Chondrocyte (in vitro differentiated cells): ENCODE measurements around the gene PRCD. TPM values are rescaled to one million over a fixed set of nuclear protein-coding genes. Genes with fewer than 3 reads are reported as not detected.

Experiments used
- DNase-seq: peaks from one replicate; pipeline ENCODE4 v3.0.0; 2021; ENCODE audit warnings: mixed read lengths, low spot score
- H3K27ac Mint-ChIP-seq: one replicate; pipeline ENCODE4 v1.8.0; 2021; ENCODE audit warnings: mild to moderate bottlenecking, moderate library complexity, mixed read lengths; ENCODE audit not compliant: unreplicated experiment
- H3K27me3 Mint-ChIP-seq: 2 replicates; pipeline ENCODE4 v1.8.0; 2021; ENCODE audit warnings: low read depth, mixed read lengths
- H3K36me3 Mint-ChIP-seq: 2 replicates; pipeline ENCODE4 v1.8.0; 2021; ENCODE audit warnings: low read depth, mixed read lengths
- H3K4me1 Mint-ChIP-seq: 2 replicates; pipeline ENCODE4 v1.8.0; 2021; ENCODE audit warnings: low read depth, mild to moderate bottlenecking, mixed read lengths
- H3K4me3 Mint-ChIP-seq: one replicate; pipeline ENCODE4 v1.8.0; 2021; ENCODE audit warnings: mild to moderate bottlenecking, moderate library complexity, mixed read lengths; ENCODE audit not compliant: unreplicated experiment
- H3K9me3 Mint-ChIP-seq: 2 replicates; pipeline ENCODE4 v1.8.0; 2021; ENCODE audit warnings: low read depth, mixed read lengths
- CTCF ChIP-seq: fragments of 200-600 bp; sonication (generic); IDR thresholded peaks from 2 replicates; pipeline ENCODE4 v1.5.0; 2021; ENCODE audit warnings: antibody characterized with exemption, mild to moderate bottlenecking, moderate library complexity
- total RNA-seq: library from RNA; stranded (reverse); gene quantifications from 3 replicates; pipeline ENCODE4 v1.2.1, GENCODE V29; 2021

PRCD gene
- total RNA-seq, 1 donor from 2014 or later = 0.55 TPM

- no peak for DNase-seq
- Mint-ChIP-seq H3K27ac (no peak within 1 kb of the TSS), H3K4me3 (peak within 1 kb of the TSS; percentile 64), H3K9me3 (no peaks in the 10 kb centered on the region), H3K27me3 (peaks cover 10% of the 10 kb centered on the region), H3K36me3 (no peaks in the 10 kb centered on the region), H3K4me1 (peaks cover 14% of the 10 kb centered on the region)
- TF ChIP-seq CTCF = peak; percentile 56
Measured at GRCh38 chr17:76585649-76586593, 46.1 kb downstream of the PRCD start, which contains the start of gene ST6GALNAC2. TSS of gene ST6GALNAC2 (minus strand) at chr17:76585860. CDS start at chr17:76585808, 52 bp downstream.

- TF ChIP-seq CTCF = no peak
- DNase-seq = no peak
- H3K27me3 Mint-ChIP-seq = peaks cover 10% of the 10 kb centered on the region
- no peaks in the 10 kb centered on the region for H3K36me3 Mint-ChIP-seq
- no peaks in the 10 kb centered on the region for H3K9me3 Mint-ChIP-seq
- no peak overlapping the region for H3K27ac Mint-ChIP-seq
- H3K4me3 Mint-ChIP-seq = peak overlapping the region; percentile 20
- H3K4me1 Mint-ChIP-seq = peaks cover 10% of the 10 kb centered on the region
Measured at GRCh38 chr17:76586741-76587487, 47.1 kb downstream of the PRCD start.

GRCh38 chr17:76588182-76588581 lies 48.3 kb downstream of the PRCD start:
- H3K4me3 Mint-ChIP-seq = no peak overlapping the region

GRCh38 chr17:76593384-76593826 lies 53.6 kb downstream of the PRCD start:
- no peak for DNase-seq
- TF ChIP-seq CTCF = no peak
- Mint-ChIP-seq H3K9me3 (no peaks in the 10 kb centered on the region), H3K4me3 (no peak overlapping the region), H3K4me1 (peaks cover 2% of the 10 kb centered on the region), H3K36me3 (no peaks in the 10 kb centered on the region), H3K27ac (no peak overlapping the region), H3K27me3 (peaks cover 12% of the 10 kb centered on the region)

More at GRCh38 chr17:76588182-76588581, 48.3 kb downstream of the PRCD start:
- H3K36me3 Mint-ChIP-seq = no peaks in the 10 kb centered on the region
- H3K27me3 Mint-ChIP-seq = peaks cover 10% of the 10 kb centered on the region
- H3K27ac Mint-ChIP-seq = no peak overlapping the region
- no peak for TF ChIP-seq CTCF
- no peaks in the 10 kb centered on the region for H3K9me3 Mint-ChIP-seq
- no peak for DNase-seq
- H3K4me1 Mint-ChIP-seq = peaks cover 4% of the 10 kb centered on the region

- Mint-ChIP-seq H3K27me3 (peaks cover 8% of the 10 kb centered on the region), H3K4me1 (peaks cover 2% of the 10 kb centered on the region), H3K4me3 (no peak overlapping the region), H3K27ac (no peak overlapping the region), H3K36me3 (no peaks in the 10 kb centered on the region), H3K9me3 (no peaks in the 10 kb centered on the region)
- no peak for TF ChIP-seq CTCF
- DNase-seq = no peak
Measured at GRCh38 chr17:76593959-76594358, 54.1 kb downstream of the PRCD start.
